Esophagus mucosa (tissue), 1 donor: ENCODE data around the gene TNFAIP2. TPM values are rescaled to one million over a fixed set of nuclear protein-coding genes. Genes with fewer than 3 reads are reported as not detected.

Experiments
- ATAC-seq: fragments of 200-7000 bp; cut with Tn5 transposase; one replicate; pipeline ENCODE4 v1.9.1; 2020
- total RNA-seq: library from RNA; stranded (reverse); gene quantifications from one replicate; pipeline ENCODE4 v1.2.4, GENCODE V29; 2023
- donor health status: DM: yes; HTN: yes; CAD: no.

TNFAIP2 gene, protein sequence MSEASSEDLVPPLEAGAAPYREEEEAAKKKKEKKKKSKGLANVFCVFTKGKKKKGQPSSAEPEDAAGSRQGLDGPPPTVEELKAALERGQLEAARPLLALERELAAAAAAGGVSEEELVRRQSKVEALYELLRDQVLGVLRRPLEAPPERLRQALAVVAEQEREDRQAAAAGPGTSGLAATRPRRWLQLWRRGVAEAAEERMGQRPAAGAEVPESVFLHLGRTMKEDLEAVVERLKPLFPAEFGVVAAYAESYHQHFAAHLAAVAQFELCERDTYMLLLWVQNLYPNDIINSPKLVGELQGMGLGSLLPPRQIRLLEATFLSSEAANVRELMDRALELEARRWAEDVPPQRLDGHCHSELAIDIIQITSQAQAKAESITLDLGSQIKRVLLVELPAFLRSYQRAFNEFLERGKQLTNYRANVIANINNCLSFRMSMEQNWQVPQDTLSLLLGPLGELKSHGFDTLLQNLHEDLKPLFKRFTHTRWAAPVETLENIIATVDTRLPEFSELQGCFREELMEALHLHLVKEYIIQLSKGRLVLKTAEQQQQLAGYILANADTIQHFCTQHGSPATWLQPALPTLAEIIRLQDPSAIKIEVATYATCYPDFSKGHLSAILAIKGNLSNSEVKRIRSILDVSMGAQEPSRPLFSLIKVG
- 85.3 TPM for total RNA-seq

DNA sequence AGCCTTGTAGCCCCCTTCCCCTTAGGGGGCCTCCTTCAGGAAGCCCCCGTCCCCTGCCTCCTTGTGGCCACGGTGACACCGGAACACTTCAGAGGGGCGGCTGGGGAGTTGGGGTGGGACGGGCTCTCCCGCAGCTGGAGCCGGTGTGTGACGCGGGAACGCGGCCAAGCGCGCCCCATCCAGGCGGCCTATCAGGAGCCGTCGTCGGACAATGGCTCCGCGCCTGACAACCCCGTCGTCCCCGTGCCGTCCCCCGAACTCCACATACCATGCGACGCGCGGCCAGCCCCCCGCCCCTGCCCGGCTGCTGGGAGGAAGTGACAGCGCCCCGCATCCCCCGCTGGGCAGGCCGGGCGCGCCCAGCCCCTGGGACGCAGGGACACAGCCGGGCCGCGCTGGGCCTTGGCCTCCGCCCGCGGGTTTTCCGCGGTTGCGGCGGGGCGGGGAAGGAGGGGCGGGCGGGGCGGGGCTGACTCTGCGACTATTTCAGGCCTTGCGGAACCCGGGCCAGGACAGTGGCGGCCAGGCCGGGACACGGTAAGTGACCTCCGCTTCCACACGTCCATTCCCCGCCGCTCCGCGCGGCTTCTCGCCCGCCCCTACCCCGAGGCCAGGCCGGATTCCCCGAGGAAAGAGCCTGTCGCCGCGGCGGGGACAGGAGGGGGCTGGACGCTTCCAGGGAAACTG lies at the start of gene TNFAIP2:
Gene TNFAIP2 (plus strand): TSS at position 515 of the 687 bp plus-strand sequence. CDS start 2,997 bp downstream, outside the sequence.
- ATAC-seq = peak; percentile 24

DNA sequence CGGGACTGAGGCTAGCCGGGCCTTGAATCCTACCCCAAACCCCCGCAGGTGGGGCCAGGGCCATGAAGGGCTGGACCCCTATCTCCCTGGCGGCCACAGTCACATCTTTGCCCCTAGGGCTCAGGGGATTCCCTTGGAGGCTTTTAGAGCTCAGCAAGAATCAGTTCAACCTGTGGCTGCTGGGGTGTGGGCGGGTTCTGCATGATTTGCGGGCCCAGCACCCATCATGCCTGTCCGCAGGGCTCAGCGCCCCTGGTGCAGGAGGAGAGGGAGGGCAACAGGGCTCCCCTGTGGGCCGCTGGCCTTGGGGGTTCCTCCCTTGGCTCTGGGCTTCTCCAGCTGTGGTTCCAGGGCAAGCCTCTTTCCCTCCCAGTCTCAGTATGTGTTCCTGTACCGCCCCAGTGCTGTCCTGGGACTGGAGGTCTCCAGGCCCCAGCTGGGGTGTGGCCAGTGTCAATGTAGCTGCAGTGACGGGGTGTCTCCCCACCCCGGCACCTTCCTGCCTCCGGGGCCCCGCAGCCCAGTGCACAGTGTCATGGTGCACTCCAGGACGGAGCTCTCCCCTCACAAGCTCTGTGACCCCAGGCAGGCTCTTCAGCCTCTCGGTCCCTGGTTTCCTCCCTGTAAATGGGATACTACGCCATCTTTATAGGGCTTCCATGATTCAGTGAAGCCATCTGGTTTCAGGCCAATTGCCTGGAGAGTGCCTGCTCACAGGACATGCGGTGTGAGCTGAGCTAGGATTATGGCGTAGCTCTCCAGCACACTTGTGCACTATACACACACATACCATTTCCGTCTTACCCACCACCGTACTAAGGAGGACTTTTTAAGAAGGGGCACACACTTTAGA lies 49.2 kb upstream of the TNFAIP2 start:
- no peak for ATAC-seq

DNA sequence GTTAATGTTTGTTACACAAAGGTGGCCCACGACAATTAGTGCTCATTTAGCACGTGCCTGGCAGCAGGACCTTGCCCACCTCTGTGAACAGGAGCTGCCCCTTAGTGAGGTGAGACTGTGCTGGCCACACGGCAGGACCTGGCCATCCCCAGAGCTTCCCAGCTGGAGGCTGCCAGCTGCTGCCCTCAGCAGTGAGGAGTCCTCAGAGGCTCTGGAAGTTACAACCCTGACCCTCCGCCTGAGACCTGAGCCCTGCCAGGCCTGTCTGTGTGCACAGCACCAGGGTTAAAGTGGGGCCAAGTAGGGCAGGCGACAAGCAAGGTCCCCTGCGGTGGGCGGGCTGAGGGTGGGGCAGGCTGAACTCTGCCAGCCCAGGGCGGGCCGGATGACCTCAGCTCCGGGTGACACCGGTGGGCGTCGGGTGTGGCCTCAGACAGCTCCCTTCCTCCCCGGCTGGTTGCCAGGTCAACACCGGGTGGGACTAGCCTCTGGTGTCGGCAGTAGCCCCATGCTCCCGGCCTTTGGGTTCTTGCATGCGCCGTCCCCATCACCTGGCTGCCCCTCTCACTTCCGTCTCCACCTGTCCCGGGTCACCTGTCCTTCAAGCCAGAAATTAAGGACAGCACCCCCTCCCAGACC lies 48.4 kb upstream of the TNFAIP2 start:
- peak; percentile 44 for ATAC-seq

DNA sequence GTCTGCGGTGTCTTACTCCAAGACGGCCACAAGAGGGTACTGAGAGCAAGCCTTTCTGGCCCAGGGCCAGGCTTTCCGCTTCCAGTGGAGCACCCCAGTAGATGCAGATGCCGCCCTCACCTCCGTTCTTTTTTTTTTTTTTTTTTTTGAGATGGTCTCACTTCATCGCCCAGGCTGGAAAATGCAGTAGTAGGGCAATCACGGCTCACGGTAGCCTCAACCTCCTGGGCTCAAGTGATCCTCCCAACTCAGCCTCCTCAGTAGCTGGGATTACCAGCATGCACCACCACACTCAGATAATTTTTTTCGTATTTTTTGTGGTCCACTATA lies 44.9 kb upstream of the TNFAIP2 start:
- ATAC-seq = peak; percentile 61

DNA sequence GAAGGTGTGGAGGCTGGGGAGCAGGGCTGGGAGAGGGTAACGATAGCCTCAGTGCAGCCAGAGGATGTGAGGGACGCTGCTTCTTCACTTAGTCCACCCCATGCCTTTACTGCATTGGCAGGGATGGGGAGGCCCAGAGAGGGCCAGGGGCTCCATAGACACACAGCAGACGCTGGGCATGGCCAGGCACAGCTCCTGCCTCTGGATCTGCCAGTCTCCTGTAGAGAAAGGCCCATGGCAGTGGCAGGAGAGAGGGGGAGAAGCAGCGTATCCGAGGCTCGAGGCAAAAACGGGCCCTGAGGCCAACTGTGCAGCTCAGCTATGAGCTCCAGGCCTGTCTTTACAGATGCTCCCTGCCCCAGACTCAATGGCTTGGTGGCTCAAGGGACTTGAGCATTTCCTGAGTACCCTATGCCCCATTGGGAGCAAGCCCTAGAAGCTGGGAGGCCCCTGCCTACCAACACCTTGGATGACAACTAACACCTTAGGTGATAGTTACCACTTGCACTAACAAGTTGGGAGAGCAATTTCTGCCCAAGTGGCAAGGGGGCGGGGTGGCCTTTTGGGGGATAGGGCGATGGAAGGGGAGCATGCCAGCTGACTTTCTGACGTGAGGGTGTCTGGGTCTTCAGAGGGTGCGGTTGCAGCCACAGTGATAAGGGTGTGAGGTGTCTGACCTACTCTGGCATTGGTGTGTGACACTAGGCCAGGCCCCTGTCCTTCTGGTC lies 44.2 kb upstream of the TNFAIP2 start:
- no peak for ATAC-seq

DNA sequence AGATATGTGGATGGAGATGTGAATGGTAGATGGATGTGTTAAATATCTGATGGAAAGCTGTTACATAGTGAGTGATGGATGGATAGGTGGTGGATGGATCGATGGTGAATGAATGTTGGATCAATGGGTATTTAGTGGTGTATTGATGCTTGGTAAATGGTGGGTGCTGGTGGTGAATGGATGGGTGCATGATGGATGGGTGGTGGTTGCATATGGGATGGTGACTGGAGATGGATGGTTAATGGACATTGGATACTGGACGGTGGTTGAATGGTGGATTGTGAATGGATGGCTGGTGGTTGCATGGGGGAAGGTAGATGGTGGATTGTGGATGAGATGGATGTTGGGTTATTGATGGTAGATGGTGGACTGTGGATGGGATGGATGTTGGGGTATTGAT lies 41.3 kb upstream of the TNFAIP2 start:
- no peak for ATAC-seq

DNA sequence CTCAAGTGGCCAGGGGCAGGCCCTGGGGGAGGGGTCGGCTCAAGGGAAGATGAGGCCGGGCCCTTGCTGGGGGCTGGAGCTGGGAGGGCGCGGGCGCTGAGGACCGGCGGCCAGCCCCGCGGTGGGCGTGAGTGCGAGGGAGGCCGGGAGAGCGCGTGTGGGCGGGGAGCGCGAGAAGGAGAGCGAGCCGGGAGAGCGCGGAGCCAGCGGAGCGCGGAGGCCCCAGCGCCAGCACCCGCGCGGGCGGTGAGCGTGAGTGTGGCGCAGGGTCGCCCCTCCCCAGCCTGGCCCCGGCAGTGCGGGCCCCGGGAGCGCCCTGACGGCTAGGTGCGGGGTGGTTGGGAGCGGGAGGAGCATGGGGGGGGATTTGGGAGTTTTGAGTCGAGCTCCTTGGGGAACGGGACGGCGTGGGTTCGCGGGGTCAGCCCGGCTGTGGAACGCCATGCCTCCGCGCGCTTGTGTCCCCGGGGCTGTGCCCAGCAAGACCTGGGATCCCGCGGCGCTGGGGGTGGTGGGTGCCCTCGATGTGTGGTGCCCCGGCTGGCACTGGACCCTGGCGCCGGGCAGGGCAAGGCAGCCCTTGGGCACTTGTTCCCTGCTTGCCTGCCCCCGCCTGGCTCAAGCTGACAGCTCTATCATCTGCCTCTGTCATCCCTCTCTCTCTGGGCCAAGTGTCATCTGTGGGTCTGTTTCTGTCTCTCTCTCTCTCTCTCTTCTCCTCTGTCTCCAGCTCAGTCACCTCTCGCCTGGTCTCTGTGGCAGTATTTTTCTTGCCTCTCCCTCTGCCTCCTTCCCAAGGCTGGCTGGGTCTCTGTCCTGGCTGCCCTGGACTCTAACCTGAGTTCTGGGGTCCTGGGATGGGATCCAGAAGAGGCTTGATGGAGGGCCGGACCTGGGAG lies 39.0 kb upstream of the TNFAIP2 start, which contains the start of gene LBHD2:
Gene LBHD2 (plus strand): TSS at position 190 of the 899 bp plus-strand sequence. CDS start 1,803 bp downstream, outside the sequence.
- peak; percentile 27 for ATAC-seq

DNA sequence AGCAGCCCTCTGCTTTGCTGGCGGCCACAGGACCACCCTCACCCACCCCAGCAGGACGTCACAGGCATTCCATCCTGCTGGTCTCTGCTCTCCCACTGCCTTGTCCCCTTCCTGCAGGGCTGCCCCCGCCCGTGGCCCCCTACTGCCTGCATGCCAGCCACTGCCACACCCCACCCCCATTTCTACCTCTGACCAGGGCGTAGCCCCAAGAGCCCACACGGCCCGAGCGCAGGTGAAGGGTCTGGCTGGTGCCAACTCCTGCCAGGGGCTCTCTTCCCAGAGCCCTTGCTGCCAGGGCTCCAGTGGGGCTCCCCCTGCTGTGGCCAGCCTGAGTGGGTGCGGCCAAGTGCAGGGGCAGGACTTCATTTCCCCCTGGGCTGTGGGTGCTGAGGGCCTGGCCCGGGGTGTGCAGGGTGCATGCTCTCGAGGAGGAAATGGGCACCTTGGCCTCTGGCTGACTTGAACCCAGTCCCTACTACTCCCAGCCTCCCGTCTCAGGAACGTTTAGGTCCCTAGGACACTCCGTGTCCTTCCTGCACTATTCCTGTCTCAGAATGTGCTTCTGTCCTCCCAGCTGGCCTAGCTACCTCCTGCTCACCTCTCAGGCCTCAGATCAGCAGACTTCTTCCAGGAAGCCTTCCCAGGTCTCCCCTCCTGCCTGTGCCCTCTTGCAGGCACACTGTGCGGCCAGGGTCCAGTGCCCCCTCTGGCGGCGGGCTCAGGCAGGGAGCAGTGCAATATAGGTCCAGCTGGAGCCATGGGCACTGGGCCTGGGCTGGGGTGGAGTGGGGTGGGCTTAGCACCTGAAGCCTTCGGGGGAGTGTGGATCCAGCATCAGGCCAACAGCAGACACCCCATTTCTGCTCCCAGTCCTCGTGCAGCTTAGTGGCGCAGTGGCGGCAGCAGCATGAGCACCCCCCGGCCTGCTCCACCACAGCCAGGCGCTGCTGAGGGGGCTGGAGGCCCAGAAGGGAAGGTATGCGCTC lies 37.9 kb upstream of the TNFAIP2 start:
- no peak for ATAC-seq

DNA sequence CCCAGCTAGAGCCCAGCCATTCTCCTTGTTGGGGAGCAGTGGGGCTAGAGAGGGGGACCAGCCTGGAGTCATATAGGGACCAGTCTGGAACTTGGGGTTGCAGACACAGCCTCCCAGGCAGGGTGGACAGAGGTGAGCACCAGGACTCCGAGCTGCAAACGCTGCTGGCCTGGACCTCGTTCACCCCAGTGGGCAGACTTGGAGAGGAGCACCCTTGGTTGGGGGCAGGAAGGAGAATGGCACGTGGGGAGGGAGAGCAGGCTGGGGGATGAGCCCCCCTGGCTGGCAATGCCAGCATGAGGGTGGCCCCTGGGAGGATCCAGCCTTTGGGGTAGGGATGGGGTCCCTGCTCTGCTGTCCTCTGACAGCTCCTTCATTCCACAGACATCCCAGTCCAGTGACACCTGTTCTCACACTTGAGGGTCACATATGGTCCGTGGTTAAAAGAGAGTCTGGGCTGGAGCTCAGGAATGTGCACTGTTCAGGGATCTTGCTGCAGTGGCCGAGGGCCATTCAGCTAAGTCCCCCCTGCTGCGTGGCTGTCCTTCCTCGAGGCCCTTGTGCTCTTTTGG lies 36.4 kb upstream of the TNFAIP2 start:
- no peak for ATAC-seq

DNA sequence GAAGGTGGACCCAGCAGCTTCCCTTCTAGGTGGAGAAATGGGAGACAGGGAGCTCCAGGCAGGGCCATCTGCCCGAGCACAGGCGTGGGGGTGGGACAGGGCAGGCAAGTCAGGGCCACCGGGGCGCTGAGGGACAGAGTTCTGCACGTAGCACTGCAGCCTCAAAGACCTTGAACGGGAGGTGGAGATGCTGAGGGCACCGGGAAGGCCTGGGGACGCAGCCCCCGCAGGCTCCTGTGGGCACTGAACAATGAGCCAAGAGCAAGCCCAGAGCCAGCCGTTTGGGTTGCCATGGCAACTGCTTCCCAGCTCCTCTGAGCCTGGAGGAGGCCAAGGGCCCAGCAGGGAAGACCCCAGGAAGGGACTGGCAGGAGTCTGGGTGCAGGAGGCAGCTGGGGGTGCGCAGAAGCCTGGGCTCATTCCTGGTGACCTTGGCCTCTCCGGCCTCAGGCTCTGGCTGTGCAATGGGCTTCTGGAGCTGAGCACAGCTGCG lies 35.9 kb upstream of the TNFAIP2 start:
- ATAC-seq = no peak

DNA sequence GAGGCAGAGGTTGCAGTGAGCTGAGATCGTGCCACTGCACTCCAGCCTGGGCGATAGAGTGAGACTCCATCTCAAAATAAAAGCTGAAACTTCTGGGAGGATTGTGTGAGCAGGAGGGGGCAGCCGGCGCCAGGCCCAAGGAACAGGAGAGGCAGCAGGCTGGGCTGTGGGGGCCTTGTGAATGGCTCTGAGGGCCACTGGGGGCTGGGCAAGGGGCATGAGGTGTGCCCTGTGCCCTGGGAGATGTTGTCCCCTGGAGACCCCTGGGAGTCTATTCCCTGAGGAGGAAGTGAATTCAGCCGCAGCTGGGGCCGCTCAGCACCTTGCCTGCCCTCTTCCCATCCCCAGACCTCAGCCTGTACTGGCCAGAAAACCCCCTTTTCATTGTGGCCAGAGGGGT lies 34.3 kb upstream of the TNFAIP2 start:
- ATAC-seq = no peak

DNA sequence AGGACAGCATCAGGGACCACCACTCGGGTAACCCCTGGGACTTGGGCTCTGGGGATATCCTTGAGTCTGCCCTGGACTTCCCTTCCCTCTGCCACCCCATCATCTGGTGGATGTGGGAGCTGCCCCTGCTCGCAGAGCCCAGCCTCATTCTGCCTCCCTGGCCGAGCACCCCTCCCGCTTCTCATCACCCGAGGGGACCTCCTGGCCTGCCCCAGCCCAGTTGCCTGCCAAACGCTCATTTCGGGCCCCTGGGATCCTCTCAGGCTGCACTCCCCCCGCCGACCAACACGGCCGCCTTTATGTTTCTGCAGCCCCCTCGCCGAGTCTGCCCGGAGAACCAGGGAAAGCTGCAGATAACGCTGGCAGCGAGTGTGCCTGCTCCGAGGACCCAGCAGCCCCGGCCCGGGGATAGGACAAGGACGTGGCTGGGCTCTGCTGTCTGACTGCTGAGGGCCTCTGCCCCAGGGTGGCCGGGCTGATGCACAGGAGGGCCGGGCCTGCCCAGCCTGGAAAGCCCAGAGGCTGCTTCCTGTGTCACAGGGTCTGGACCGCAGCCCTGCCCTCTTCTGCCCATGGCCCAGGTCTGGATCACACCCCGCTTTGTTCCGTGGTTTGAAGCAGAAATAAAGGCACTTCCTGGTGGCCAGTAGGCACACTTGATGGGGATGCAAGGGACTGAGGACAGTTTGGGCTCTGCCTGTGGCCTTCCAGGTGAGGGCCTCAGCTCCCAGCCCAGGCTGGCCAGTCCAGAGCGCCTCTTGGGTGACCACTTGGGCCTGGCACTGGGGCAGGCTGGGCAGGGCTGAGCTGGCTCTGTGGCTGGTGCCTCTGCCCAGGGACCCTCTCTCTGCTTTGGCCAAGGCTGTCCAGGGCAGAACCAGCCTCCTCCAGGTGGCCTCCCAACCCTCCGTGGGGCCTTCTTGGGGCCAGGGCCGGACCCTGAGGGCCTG lies 33.6 kb upstream of the TNFAIP2 start:
- ATAC-seq = no peak

DNA sequence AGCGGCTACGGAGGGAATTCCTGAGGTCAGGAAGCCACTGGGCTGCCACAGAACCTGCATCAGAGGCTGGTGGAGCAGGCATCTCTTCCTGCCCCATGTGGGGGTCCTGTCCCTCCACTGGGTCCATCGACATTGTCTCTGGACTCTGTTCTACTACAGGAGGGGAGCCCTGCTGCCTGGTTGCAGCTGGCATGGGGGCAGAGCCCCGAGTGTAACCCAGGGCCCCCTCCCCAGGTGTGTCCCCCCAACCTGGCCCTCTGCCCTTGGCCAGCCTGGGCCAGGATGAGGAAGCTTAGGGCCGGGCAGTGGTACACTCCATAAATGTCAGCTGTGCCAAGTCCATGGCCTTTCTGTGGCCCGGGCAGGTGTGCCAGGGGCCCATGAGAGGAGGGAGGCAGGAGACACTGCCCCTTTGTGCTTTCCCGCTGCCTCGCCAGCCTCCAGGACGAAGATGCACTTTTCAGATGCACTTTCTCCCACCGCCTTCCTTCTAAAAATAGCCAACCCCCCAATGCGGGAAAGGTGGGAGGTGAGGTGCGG lies 32.7 kb upstream of the TNFAIP2 start:
- no peak for ATAC-seq

DNA sequence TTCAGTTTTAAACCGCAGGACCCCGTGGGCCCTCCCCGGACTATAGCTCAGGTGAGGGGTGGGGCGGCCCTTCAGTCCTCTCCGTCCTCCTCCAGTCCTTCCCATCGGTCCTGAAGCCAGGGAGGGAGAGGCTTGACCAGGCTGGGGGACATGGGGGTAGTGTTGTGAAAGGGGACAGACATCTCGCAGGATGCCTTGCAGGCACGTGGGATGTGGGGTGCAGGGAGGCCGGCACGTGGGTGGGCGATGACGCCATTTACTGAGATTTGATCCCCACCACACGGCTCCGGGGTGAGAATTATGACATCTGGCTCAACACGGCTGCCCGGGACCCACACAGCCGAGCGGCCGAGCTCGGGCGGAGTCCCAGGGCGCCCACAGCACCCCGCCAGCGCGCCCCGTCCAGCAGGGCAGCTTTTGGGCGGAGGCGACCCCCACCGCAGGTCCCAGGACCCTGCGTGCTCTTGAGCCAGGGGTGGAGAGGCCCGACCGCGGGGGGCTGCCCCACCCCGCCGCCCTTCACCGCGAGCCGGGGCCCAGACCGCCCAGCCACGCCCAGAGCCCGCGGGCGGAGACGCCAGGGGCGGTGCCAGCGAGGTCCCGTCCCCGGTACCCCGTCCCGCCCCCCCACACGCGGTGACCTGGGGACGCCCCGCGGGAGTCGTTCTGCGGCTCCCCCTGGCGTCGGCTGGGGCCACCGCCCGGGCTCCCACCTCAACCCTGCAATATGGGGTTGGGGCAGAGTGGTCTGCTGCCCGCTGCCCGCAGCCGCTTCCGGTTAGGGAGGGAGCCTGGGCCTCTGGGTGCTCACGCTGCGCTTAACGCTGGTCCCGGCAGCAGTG lies 32.0 kb upstream of the TNFAIP2 start:
- ATAC-seq = peak; percentile 49

DNA sequence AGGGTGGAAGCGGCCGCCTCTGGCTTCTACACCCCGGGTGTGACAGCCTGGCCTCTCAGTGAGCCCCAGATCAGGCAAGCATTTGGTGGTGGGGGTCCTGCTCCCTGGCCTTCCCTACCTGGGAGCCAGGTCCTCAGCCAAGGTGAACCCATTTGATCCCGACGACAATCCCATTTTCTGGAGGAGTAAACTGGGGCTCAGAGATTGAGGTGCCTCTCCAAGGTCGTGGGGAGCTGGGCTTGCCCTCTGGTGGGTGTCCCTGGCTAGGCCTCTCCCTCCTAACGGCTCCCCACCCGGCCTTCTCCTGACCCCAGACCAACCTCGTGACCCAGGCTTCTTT lies 31.4 kb upstream of the TNFAIP2 start:
- no peak for ATAC-seq

DNA sequence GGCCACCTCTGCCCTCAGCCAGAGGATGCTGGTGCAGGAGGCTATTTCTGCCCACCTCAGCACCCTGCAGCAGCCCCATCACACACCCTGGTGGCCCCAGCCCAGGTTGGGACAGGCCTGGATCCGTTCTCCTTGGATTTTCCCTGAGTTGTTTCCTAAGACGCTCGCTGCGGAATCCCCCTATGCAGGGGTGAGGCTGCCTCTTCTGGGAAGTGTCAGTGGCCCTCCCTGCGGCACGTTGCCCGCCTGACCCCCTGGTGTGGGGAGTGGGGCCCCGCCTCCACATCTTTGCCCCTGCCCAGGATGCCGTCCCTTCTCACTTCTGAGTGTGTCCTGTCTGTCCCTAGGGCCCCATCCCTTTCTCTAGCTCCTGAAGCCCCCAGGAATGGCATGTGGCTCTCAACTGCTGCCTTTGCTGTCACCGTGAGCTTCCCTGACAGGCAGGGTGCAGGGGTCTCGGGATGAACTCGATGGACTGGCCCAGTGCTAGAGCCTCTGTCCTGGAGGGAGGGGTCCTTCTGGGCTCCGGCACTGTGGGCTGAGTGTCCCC lies 29.3 kb upstream of the TNFAIP2 start:
- peak; percentile 4 for ATAC-seq
